HG03045 (cell line): ENCODE measurements around the gene RET.

Source experiments
- ATAC-seq: cut with Tn5 transposase; IDR thresholded peaks from one replicate; pipeline ENCODE4 v1.9.1; 2021; ENCODE audit warnings: mild to moderate bottlenecking, moderate library complexity; ENCODE audit not compliant: unreplicated experiment

Gene RET

DNA sequence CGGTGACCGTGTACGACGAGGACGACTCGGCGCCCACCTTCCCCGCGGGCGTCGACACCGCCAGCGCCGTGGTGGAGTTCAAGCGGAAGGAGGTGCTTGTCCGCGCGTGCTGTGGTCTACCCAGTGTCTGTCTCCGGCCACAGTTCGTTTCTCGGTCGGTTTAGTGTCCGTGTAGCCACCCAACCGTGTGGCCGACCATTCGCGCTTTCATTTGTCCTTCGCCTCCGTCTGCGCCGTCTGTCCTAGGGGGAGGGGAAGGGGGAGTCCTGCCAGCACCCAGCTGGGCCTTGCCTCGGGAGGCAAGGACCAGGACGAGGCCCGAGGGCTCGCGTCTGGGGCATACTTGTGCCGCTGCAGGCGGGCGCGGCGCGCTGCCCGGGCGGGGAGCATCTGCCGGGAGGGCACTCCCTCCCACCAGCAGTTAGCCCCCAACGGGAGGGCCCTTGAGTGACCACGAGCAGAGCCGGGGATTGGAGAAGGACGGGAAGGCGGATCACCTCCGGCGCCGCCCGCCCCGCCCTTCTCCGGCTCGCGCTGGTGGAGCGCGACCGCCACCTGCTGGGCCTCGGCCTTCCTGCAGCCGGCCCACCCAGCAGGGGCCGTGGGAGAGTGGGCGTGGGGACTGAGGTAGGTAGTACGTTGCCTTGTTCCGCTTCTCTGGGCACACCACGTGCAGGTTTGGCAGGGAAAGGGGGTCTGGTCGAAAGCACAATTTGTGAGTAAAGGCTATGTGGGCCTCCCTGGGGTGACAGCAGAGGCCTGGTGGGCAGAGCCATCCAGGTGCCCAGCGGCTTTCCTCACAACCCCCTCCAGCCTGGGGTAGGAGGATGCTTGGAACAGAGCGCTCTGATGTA lies 28.5 kb downstream of the RET start:
- peak; percentile 76 for ATAC-seq

DNA sequence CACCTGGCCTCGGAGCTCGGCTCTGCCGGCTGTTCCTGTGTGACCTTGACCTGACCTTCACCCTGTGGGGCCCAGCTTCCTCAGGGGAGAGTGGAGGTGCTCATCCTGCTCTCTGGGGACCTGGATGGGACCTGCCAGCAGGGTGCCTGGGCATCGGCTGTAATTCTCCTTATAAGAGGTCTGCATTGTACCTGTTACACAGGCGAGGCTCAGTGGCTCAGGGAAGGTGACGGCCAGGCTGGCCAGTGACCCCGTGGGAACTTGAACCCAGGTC lies 29.0 kb downstream of the RET start:
- ATAC-seq, result no peak

DNA sequence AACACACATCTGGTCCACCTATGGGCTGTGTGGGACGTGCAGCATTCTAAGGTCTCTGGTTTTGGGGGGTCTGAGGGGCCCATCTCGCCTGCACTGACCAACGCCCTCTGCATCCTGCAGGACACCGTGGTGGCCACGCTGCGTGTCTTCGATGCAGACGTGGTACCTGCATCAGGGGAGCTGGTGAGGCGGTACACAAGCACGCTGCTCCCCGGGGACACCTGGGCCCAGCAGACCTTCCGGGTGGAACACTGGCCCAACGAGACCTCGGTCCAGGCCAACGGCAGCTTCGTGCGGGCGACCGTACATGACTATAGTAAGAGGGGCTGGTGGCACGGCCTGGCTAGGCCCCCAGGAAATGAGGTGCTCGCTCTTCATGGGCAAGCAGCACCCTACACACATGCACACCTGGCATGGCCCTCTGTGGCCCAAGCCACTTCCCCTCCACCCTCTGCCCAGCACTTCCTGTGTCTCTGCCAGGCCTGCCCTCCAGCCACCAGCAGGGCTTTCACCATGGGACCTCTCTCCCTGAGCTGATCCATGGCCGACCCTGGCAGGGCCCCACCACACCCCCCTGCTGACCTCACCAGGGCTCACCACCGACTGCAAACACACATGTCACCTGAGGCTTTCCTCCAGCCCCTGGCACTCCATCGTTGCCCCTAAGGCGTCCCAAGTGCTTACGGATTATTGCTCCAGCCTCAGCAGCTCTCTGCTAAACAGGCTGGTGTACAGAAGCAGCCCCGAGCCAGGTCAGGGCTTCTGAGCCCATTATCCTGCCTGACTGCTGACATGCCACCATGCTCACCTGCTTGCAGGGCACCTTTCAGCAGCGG lies 29.6 kb downstream of the RET start:
- no peak for ATAC-seq

DNA sequence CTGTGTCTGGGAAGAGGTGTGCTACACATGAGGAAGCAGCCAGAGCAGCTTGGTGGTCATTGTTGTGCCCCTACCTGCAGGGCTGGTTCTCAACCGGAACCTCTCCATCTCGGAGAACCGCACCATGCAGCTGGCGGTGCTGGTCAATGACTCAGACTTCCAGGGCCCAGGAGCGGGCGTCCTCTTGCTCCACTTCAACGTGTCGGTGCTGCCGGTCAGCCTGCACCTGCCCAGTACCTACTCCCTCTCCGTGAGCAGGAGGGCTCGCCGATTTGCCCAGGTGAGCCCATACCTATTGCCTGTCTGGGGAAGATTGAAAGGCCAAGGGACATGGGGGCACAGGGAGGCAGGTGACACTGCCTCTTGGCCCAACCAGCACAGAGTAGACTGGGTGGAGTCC lies 32.1 kb downstream of the RET start:
- ATAC-seq, result no peak

DNA sequence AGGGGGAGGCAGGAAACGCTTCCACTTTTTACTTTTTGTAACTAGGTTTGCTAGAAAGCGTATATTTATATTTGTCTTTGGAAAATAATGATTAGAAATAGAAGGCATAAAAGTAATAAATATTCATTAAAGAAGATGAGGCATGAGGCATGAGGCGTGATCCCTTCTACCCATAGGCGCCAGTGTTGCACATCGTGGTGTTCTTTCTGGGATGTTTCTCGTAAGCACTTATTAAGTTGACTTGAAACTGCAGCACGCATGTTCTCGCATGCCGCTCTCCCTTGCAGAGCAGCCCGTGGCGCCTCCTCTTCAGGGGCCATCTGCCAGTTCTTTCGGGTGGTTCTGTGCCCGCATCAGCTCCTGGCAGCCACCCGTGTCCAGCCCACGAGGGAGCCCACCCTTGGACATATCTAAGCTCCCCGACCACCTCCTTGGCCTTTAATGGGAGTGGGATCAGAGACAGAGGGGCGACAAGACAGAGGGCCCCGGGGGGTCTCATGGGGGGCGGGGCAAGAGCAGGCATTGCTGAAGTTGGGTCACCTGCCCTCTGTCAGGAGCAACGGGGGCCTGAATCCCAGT lies 32.9 kb downstream of the RET start:
- ATAC-seq, result no peak

DNA sequence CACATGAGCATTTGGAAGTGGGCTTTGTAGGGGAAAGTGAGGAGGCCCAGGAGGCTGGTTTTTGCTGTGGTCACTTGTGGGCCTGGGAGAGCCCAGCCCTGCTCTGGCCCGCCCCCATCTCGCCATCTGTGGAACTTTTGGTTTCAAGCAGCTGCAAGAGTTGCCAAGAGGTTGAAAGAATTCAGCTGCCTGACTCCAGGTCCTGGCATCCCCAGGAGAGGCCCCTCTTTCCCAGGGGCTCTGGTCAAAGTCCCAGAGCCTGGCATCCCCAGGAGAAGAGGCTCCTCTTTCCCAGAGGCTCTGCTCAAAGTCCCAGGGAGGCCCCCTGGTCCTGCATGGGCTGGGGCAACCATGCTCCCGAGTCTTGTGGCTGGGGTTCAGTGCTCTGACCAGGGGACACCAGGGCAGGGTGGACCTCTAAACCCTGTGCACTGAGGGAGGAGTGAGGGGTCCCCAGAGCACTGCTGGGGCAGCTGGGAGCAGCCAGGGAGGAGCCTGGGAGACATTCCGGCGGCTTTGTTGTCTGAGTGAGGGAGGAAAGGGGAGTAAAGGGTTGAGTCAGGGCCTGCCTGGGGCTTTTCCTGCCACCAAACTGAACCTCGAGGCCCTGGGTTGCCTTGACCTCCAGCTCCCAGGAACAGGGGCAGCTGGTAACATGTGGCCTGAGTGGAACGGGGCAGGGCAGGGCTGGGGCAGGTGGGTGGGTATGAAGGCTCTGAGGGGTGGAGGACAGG lies 33.6 kb downstream of the RET start:
- peak; percentile 52 for ATAC-seq

DNA sequence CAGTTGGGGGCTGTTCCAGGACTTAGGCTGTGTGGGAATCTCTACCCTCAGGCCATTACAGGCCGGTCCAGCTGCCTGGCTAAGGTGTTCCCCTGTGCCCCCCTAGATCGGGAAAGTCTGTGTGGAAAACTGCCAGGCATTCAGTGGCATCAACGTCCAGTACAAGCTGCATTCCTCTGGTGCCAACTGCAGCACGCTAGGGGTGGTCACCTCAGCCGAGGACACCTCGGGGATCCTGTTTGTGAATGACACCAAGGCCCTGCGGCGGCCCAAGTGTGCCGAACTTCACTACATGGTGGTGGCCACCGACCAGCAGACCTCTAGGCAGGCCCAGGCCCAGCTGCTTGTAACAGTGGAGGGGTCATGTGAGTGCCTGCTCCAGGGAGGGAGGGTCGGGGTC lies 34.2 kb downstream of the RET start:
- no peak for ATAC-seq

DNA sequence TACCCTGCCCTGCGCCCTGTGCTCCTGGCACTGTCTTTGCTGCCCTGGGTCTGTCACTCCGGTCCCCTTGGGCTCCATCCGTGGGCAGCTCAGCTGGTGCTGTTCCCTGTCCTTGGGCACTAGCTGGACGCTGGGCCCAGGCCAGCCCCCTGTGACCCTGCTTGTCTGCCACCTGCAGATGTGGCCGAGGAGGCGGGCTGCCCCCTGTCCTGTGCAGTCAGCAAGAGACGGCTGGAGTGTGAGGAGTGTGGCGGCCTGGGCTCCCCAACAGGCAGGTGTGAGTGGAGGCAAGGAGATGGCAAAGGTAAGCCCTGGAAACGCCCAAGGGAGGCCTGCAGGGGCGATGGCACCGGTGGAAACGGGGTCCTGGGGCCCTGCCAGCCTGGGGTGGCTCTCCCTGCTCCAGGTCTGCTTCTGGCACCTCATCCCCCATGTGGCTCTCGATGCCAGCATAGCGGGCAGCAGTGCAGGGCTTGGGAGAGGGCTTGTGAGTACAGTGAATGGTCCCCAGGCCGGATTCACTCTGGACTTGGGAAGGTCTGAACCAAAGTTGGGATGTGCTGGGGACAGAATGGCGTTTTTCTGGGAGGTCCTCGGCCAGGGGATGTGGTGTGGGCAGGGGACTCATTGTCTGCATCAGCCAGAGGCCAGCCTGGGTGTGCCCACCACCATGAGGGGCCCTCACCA lies 35.2 kb downstream of the RET start:
- ATAC-seq, result no peak

DNA sequence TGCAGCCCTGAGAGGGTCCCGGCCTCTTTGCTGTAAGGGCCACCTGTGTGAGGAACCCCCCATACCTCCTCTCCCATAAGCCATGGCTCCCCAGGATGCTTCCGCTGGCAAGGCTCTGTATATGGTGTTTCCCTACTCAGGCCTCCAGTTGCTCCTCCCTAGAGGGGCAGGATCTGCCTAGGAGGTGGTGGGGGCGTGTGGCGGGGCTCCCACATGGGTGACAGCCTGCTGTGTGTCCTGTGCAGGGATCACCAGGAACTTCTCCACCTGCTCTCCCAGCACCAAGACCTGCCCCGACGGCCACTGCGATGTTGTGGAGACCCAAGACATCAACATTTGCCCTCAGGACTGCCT lies 35.7 kb downstream of the RET start:
- no peak for ATAC-seq

DNA sequence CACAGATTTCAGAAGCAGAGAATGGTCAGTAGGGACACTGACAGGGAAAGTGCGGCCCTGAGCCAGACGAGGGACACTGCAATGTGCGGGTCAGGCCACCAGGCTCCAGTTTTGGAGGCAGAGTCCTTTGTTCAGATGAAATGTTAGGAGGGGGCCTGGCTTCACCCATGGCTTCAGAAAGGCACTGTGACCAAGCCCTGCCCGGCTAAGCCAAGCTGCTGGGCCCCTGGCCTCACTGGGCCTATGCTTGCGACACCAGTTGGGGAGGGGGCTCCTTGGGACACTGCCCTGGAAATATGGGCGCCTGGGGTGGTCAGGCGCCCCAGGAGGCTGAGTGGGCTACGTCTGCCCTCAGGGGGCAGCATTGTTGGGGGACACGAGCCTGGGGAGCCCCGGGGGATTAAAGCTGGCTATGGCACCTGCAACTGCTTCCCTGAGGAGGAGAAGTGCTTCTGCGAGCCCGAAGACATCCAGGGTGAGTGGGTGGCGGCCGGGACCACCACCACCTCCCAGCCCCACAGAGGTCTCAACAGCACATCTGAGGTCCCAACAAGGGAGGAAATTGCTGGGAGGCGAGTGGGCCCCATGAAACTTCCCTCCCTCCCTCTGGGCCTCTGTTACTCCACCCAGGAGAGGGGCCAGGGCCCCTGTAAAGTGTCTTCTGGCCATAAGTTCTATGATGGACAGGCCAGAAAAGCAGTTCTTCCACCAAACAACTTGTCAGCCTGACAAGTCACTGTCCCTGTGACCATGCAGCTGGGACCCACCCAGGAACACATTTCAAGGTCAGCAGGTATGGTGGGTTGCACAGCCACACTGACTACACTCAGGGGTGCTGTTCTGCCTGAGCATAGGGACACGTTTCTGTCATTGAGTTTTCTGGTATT lies 36.6 kb downstream of the RET start:
- ATAC-seq, result no peak

DNA sequence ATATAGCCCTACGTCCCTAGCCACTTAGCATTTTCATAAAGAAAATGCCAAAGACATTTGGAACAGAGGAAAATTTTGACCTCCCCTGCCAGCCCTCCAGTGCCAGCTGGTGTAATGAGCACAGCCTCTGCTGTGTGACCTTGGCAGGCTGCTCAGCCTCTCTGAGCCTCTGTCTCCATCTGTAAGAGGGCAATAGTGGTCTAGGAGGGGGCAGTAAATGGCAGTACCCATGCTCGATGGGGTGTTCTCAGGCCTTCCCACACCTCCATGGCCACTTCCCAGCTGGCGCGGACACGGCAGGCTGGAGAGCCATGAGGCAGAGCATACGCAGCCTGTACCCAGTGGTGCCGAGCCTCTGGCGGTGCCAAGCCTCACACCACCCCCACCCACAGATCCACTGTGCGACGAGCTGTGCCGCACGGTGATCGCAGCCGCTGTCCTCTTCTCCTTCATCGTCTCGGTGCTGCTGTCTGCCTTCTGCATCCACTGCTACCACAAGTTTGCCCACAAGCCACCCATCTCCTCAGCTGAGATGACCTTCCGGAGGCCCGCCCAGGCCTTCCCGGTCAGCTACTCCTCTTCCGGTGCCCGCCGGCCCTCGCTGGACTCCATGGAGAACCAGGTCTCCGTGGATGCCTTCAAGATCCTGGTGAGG lies 37.3 kb downstream of the RET start:
- ATAC-seq, result no peak

DNA sequence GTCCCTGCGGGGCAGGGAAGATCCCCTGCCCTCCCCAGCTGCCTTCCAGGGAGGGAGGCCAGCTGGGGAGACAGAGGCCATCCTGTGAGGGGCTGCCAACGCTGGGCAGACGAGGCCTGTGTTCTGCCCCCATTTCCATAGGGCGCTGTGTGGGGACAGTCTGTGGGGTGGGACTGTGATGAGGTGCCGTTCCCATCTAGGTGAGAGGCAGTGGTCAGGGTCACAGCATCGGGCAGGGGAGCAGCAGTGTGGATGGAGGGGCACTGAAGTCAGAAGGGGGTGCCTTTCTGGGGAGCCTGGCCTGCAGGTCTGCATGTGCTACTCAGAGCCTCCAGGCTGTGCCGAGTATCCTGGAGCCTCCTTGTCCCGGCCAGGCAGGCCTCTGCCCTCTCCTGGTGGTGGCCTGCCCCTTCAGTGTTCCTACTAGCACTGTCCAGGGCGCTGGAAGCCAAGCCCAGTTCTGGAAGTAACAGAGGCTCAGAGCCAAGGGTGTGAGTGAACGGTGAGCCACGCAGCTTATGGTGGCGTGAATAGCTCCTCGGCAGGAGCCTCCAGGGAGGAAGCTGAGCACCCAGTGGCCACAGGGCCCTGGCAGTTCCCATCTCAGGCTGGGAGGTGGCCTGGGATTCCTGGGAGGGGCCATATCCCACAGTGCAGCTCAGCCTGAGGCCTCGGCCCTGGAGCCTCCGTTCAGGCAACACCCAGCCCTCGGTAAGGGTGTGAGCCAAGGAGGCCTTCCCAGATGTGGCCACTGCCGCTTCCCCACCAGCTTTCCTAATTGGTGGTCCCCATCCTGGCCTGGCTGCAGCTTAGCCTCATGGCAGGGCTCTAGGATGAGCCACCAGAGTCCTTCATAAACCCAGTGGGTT lies 38.1 kb downstream of the RET start:
- no peak for ATAC-seq

DNA sequence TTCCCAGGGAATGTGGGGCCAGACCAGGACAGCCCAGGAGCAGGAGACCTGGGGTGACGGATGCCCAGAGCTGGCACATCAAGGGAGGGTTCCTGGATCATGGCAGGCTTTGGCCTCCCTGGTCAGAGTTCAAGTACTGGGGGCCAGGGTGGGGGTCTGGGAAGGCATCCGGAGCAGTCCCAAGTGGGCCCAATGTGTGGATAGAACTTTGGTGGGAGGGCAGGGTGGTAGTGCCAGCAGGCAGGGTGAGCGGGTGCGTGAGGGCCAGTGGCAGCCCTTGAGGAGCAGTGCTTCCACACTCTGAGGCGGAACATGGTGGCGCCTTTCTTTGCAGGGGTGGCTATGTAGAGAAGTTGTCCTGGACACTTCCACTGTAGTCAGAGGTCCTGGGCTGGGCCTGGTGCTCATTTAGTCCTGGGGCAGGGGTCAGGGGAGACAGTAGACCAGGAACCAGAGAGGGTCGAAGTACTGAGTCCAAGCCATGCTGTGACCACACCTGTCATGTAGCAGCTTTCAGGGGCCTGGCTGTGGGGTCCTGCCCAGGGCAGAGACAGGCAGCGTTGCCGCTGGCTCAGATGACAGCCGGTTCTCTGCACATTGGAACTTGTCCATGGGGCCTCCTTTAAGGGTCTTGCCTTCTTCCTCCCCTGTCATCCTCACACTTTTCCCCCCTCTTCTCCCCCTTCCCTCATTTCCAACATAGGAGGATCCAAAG lies 39.2 kb downstream of the RET start:
- ATAC-seq, result no peak

DNA sequence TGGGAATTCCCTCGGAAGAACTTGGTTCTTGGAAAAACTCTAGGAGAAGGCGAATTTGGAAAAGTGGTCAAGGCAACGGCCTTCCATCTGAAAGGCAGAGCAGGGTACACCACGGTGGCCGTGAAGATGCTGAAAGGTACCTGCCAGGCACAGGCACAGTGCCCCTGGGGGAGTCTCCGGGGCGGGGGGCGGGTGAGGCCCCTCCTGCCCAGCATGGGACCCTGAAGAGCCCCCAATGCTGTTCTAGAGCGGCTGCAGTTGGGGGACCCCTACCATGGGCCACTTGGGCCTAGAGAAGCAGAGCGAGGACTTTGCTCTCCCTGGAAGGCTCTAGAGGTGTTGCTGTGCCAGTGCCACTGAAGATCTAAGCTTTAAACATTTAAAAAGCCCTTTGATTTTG lies 39.7 kb downstream of the RET start:
- ATAC-seq, result no peak

DNA sequence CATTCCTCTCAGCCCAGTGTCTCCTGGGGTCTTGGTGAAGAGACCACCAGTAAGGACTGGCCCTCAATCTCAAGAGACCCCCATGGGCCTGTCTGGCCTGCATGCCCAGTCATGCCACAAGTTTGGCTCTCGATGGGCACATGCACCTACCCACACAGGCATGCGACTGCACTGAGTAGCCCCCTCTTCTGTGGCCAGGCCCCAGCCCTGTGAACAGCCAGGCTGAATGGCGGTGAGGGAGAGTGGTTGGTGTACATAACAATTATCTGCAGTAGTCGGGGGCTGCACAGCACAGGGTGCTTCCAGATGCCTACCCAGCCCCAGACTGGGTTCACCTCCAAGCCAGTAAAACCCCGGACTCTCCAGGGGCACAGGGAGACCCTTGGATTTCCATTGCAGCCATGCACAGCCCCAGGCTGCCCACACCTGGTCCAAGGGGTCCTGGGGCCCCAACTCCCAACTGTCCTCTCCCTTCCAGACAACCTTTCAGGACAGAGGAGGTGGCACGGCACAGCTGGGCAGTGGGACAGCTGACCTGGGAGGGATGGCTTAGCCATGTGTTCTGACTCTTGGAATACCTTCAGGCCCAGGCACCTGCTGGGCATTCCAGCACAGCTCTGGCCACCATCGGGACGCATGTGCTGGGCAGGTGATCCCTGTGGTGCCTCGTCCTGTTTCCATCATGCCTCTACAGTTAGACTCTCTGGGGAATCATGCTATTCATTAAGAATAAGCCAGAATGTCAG lies 40.3 kb downstream of the RET start:
- ATAC-seq, result no peak

DNA sequence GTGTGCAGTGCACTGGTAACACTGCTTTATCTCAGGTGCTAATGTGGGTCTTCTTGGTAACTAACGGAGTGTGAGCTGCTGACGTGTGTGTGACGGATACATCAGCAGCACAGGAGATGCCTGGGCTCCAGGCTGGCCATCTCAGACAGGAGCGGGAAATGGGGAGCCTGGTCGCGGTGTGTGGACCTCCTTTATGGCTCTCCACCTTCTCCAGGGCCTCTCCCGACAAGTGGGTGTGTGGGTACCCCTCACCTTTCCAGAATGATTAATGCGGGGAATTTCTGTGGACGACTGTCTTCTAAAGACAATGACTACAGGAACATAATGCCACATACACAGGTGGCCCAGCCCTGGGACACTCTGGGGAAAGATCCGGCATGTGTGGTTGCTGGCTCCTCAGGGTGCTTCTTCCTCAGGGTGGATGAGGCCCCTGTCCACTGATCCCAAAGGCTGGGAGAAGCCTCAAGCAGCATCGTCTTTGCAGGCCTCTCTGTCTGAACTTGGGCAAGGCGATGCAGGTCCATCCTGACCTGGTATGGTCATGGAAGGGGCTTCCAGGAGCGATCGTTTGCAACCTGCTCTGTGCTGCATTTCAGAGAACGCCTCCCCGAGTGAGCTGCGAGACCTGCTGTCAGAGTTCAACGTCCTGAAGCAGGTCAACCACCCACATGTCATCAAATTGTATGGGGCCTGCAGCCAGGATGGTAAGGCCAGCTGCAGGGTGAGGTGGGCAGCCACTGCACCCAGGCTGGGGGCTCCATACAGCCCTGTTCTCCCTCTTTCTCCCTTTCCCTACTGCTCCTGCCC lies 41.1 kb downstream of the RET start:
- ATAC-seq, result no peak
